PC-3 (cell line): Measurements from ENCODE around the gene PANK1. TPM values are rescaled to one million over a fixed set of nuclear protein-coding genes. Genes with fewer than 3 reads are reported as not detected.

Experiments
- ATAC-seq: fragments of 200-7000 bp; cut with Tn5 transposase; 2 replicates; pipeline ENCODE4 v1.9.1; 2020; ENCODE audit warnings: mild to moderate bottlenecking, moderate library complexity
- BruUV-seq: library from RNA; stranded (reverse); fragments of 400-500 nt; replicated peaks from 2 replicates; lab custom pipeline; 2021; lab: Mats Ljungman, UMichigan
- CTCF ChIA-PET: fragments of 300-600 bp; sonication (Branson Sonifier 250); formaldehyde crosslinking; loops from one replicate; lab custom pipeline; 2022; ENCODE audit warnings: antibody characterized with exemption; lab: Charles Lee
- POLR2A ChIA-PET: fragments of 300-600 bp; sonication (Branson Sonifier 250); formaldehyde crosslinking; loops from one replicate; lab custom pipeline; 2022; ENCODE audit warnings: antibody characterized with exemption; ENCODE audit not compliant: unreplicated experiment; lab: Charles Lee
- DNase-seq: peaks from one replicate; pipeline ENCODE4 v3.0.0-alpha.2; 2015
- H2AFZ ChIP-seq: fragments of 300-600 bp; sonication (generic); 2 replicates; pipeline ENCODE4 v1.6.0; 2016; ENCODE audit warnings: antibody characterized with exemption, low read length
- H3F3A ChIP-seq: fragments of 300-600 bp; sonication (generic); one replicate; pipeline ENCODE4 v1.6.0; 2017; ENCODE audit warnings: antibody characterized with exemption, low read length, control low read depth, mild to moderate bottlenecking; ENCODE audit not compliant: unreplicated experiment
- H3K27ac ChIP-seq: fragments of 300-600 bp; sonication (generic); 2 replicates; pipeline ENCODE4 v1.5.1; 2016; ENCODE audit warnings: mild to moderate bottlenecking, low read length
- H3K27me3 ChIP-seq: fragments of 300-600 bp; sonication (generic); 2 replicates; pipeline ENCODE4 v1.6.1; 2016; ENCODE audit warnings: low read length, mixed read lengths
- H3K36me3 ChIP-seq: fragments of 300-600 bp; sonication (generic); 2 replicates; pipeline ENCODE4 v1.6.1; 2016; ENCODE audit warnings: low read depth, mixed run types, low read length, mixed read lengths
- H3K4me1 ChIP-seq: fragments of 300-600 bp; sonication (generic); 2 replicates; pipeline ENCODE4 v1.5.1; 2016; ENCODE audit warnings: low read length; ENCODE audit not compliant: insufficient read depth
- H3K4me2 ChIP-seq: fragments of 300-600 bp; sonication (generic); 2 replicates; pipeline ENCODE4 v1.6.0; 2016; ENCODE audit warnings: low read length
- H3K4me3 ChIP-seq: fragments of 300-600 bp; sonication (generic); 2 replicates; pipeline ENCODE4 v1.5.1; 2016; ENCODE audit warnings: mild to moderate bottlenecking, low read length, mixed read lengths
- H3K79me2 ChIP-seq: fragments of 300-600 bp; sonication (generic); 2 replicates; pipeline ENCODE4 v1.6.1; 2017; ENCODE audit warnings: low read length, mixed read lengths
- H3K9ac ChIP-seq: fragments of 300-600 bp; sonication (generic); 2 replicates; pipeline ENCODE4 v1.6.0; 2016; ENCODE audit warnings: mild to moderate bottlenecking, low read length
- H3K9me2 ChIP-seq: fragments of 300-600 bp; sonication (generic); replicated peaks from 2 replicates; pipeline ENCODE4 v1.6.1; 2016; ENCODE audit warnings: mixed run types, low read length, mixed read lengths
- H3K9me3 ChIP-seq: fragments of 300-600 bp; sonication (generic); 2 replicates; pipeline ENCODE4 v1.6.1; 2016; ENCODE audit warnings: low read length, mixed read lengths
- H4K20me1 ChIP-seq: fragments of 300-600 bp; sonication (generic); 2 replicates; pipeline ENCODE4 v1.6.1; 2016; ENCODE audit warnings: low read length, mixed read lengths
- EZH2 ChIP-seq: fragments of 300-600 bp; sonication (generic); IDR thresholded peaks from one replicate; pipeline ENCODE4 v1.6.1; 2017; ENCODE audit warnings: antibody characterized with exemption, mild to moderate bottlenecking, low read length; ENCODE audit not compliant: unreplicated experiment
- EZH2phosphoT487 ChIP-seq: fragments of 300-600 bp; sonication (generic); IDR thresholded peaks from 2 replicates; pipeline ENCODE4 v1.6.1; 2018; ENCODE audit warnings: mild to moderate bottlenecking, antibody characterized with exemption, low read length, borderline replicate concordance
- intact Hi-C: fragments of 100-400 bp; cut with micrococcal nuclease; formaldehyde crosslinking; loops from 2 replicates; pipeline ENCODE4 v1.9.0; 2023
- total RNA-seq: library from RNA; depleted of rRNA; stranded (reverse); fragments of >200 nt; gene quantifications from 2 replicates; pipeline ENCODE4 v1.2.3, GENCODE V29; 2014
- TF ChIP-seq, protein P1 (sequence below): fragments of 300-600 bp; sonication (generic); conservative IDR thresholded peaks from 2 replicates; pipeline ENCODE4 v1.5.1; 2017; ENCODE audit warnings: antibody characterized with exemption, low read depth, mild to moderate bottlenecking, low read length

Gene PANK1
- total RNA-seq, 1 experiment from 2014 or later, result 3.9 TPM

DNA sequence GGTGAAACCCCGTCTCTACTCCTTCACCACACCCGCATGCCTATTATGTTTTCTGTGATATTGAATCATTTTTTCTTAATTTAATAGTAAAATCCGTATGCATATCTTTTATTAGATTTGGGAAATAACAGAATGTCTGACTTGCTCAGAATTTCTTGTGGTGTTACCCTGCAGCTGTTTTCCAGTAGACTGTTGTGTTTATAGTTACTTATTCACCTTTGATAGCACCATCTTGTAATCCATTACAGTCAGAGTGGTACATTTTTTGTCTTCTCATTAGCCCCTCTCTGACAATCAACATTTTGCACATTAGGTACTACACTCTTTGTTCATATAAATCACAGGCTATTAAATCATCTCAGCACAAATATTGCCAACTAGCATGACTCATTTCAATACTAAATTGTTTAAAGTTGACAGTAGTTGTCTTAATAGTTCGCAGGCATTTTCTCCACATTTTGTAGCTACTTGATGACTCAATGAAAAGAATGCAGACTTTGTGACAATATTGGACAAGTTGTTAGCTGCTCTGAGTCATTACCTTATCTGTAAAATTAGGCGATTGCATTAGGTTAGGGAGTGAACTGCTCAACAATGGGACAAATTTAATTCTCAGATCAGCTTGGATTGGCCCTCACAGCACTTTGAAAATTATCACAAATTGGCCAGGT is 91.8 kb downstream of the PANK1 start:
- Histone ChIP-seq H3K27me3 (no peaks in the 10 kb centered on the region), H3K4me2 (peak overlapping the region; percentile 58), H4K20me1 (no peaks in the 10 kb centered on the region), H2AFZ (no peak overlapping the region), H3F3A (no peaks in the 10 kb centered on the region), H3K9me2 (no peaks in the 10 kb centered on the region), H3K79me2 (no peaks in the 10 kb centered on the region), H3K9ac (peak overlapping the region; percentile 15; the same call in 1 of the 2 replicates), H3K4me3 (no peak overlapping the region), H3K9me3 (no peaks in the 10 kb centered on the region), H3K27ac (peak overlapping the region; percentile 85), H3K36me3 (no peaks in the 10 kb centered on the region), H3K4me1 (peaks cover 48% of the 10 kb centered on the region)
- peak; percentile 69 for ATAC-seq
- BruUV-seq, result no TSS peak
- intact Hi-C loops, result loop anchor here (2.0 kb wide), 2 partner anchors 50 to 86 kb away; no protein-coding TSS in a partner anchor
- ChIA-PET POLR2A (no interaction called here), CTCF (interaction anchor here (0.7 to 1.0 kb wide), 4 partner anchors 86 to 183 kb away, joined by 3 read pairs; no protein-coding TSS in a partner anchor)
- DNase-seq, result peak; percentile 92
- TF ChIP-seq, protein P1, sequence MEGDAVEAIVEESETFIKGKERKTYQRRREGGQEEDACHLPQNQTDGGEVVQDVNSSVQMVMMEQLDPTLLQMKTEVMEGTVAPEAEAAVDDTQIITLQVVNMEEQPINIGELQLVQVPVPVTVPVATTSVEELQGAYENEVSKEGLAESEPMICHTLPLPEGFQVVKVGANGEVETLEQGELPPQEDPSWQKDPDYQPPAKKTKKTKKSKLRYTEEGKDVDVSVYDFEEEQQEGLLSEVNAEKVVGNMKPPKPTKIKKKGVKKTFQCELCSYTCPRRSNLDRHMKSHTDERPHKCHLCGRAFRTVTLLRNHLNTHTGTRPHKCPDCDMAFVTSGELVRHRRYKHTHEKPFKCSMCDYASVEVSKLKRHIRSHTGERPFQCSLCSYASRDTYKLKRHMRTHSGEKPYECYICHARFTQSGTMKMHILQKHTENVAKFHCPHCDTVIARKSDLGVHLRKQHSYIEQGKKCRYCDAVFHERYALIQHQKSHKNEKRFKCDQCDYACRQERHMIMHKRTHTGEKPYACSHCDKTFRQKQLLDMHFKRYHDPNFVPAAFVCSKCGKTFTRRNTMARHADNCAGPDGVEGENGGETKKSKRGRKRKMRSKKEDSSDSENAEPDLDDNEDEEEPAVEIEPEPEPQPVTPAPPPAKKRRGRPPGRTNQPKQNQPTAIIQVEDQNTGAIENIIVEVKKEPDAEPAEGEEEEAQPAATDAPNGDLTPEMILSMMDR, result no peak
- TF ChIP-seq EZH2phosphoT487 (no peak), EZH2 (no peak)

DNA sequence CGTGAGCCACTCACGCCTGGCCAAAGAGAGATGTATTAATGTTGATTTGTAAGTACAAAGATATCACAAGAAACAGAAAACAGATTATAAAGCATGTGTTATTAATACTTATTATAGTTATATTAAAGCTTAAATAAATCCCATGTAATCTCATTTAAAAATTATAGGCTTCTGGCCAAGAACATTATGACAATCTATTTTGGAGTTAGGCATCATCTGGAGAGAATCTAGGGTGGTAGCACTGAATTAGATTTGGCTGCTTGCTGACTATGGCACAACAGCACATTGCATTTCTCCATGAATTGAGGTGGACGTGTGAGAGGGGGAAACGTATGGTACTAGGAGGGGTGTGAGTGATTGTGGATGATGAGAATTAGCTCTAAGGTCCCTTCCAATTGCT is 92.8 kb downstream of the PANK1 start:
- H3K4me2 ChIP-seq, result no peak overlapping the region
- no peaks in the 10 kb centered on the region for H3K36me3 ChIP-seq
- H3K9ac ChIP-seq, result no peak overlapping the region
- no peak for TF ChIP-seq EZH2phosphoT487
- TF ChIP-seq EZH2, result no peak
- TF ChIP-seq, protein P1, result no peak
- H2AFZ ChIP-seq, result no peak overlapping the region
- no peaks in the 10 kb centered on the region for H3K9me3 ChIP-seq
- no peaks in the 10 kb centered on the region for H3F3A ChIP-seq
- no TSS peak for BruUV-seq
- CTCF ChIA-PET, result no interaction called here
- DNase-seq (no peak), ATAC-seq (no peak)
- no peaks in the 10 kb centered on the region for H3K27me3 ChIP-seq
- peaks cover 48% of the 10 kb centered on the region for H3K4me1 ChIP-seq
- no peak overlapping the region for H3K4me3 ChIP-seq
- H3K9me2 ChIP-seq, result no peaks in the 10 kb centered on the region
- intact Hi-C loops, result loop anchor here (2.0 kb wide), 2 partner anchors 49 to 85 kb away; no protein-coding TSS in a partner anchor
- no peaks in the 10 kb centered on the region for H4K20me1 ChIP-seq
- POLR2A ChIA-PET, result no interaction called here
- H3K79me2 ChIP-seq, result no peaks in the 10 kb centered on the region
- no peak overlapping the region for H3K27ac ChIP-seq

DNA sequence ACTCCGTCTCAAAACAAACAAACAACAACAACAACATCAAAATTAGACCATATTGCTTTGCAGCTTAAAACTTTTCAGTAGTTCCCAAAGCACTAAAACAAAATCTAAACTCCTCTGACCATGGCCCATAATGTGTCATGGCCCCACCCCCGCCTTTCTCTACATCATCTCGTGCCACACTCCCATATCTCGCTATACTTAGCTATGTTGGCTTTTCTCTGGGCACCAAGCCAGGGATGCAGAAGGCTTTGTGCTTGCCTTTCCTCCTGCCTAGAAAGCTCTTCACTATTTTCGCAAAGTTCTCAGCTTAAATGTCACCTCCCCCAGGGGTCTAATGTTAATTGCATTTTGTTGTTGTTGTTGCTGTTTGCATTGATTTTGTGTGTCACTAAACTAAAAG is 94.5 kb downstream of the PANK1 start:
- Histone ChIP-seq H3K9me3 (no peaks in the 10 kb centered on the region), H3K9me2 (no peaks in the 10 kb centered on the region), H3K36me3 (no peaks in the 10 kb centered on the region), H3F3A (no peaks in the 10 kb centered on the region), H3K9ac (no peak overlapping the region), H3K27me3 (no peaks in the 10 kb centered on the region), H3K4me1 (peaks cover 39% of the 10 kb centered on the region), H2AFZ (no peak overlapping the region), H3K27ac (no peak overlapping the region), H3K4me2 (no peak overlapping the region), H3K4me3 (no peak overlapping the region), H4K20me1 (no peaks in the 10 kb centered on the region), H3K79me2 (no peaks in the 10 kb centered on the region)
- BruUV-seq, result no TSS peak
- DNase-seq (peak; percentile 14), ATAC-seq (no peak)
- TF ChIP-seq, protein P1, result no peak
- TF ChIP-seq EZH2phosphoT487, result no peak
- no peak for TF ChIP-seq EZH2
- POLR2A ChIA-PET, result no interaction called here
- intact Hi-C loops, result no loop called here
- CTCF ChIA-PET, result no interaction called here
